Activated CD4-positive, alpha-beta memory T cell treated with anti-CD3 and anti-CD28 coated beads, Interleukin-2, amount 10 ng/mL, durations not matched to agents 7 days and 5 days (primary cell): ENCODE data around the gene GARNL3. TPM values are rescaled to one million over a fixed set of nuclear protein-coding genes. Genes with fewer than 3 reads are reported as not detected.

Experiments
- CTCF ChIA-PET: fragments of 350-600 bp; sonication (Branson Sonifier 250); formaldehyde crosslinking; loops from one replicate; lab custom pipeline; 2021; ENCODE audit warnings: antibody characterized with exemption, inconsistent platforms; lab: Charles Lee
- POLR2A ChIA-PET: fragments of 350-600 bp; sonication (Branson Sonifier 250); formaldehyde crosslinking; loops from one replicate; lab custom pipeline; 2021; ENCODE audit warnings: antibody characterized with exemption; lab: Charles Lee
- DNase-seq: peaks from one replicate; pipeline ENCODE4 v3.0.0-alpha.2; 2020
- H3K27ac Mint-ChIP-seq: one replicate; pipeline ENCODE4 v1.8.0; 2021; ENCODE audit warnings: mild to moderate bottlenecking, mixed read lengths
- H3K27me3 Mint-ChIP-seq: one replicate; pipeline ENCODE4 v1.8.0; 2021; ENCODE audit warnings: mixed read lengths
- H3K36me3 Mint-ChIP-seq: one replicate; pipeline ENCODE4 v1.8.0; 2021; ENCODE audit warnings: low read depth, mixed read lengths
- H3K4me1 Mint-ChIP-seq: one replicate; pipeline ENCODE4 v1.8.0; 2021; ENCODE audit warnings: mixed read lengths
- H3K4me3 Mint-ChIP-seq: one replicate; pipeline ENCODE4 v1.8.0; 2021; ENCODE audit warnings: mild to moderate bottlenecking, mixed read lengths
- H3K9me3 Mint-ChIP-seq: one replicate; pipeline ENCODE4 v1.8.0; 2021; ENCODE audit warnings: mixed read lengths
- total RNA-seq, 2 experiments: library from RNA; stranded (reverse); gene quantifications; one replicate each; pipeline ENCODE4 v1.2.3, GENCODE V29; 2021

The GARNL3 gene
- total RNA-seq, 2 experiments from 2014 or later = 0.86 to 0.95 TPM

- POLR2A ChIA-PET = no interaction called here
- DNase-seq = no peak
- no peaks in the 10 kb centered on the region for H3K36me3 Mint-ChIP-seq
- H3K4me3 Mint-ChIP-seq = no peak overlapping the region
- H3K4me1 Mint-ChIP-seq = no peaks in the 10 kb centered on the region
- no peaks in the 10 kb centered on the region for H3K9me3 Mint-ChIP-seq
- peaks cover 7% of the 10 kb centered on the region for H3K27me3 Mint-ChIP-seq
- no peak overlapping the region for H3K27ac Mint-ChIP-seq
- CTCF ChIA-PET = no interaction called here
Observed at GRCh38 chr9:127269449-127269848, 4.9 kb downstream of the GARNL3 start.

- ChIA-PET CTCF (interaction anchor here (0.7 kb wide), 1 partner anchor 441 kb away, joined by 3 read pairs; no protein-coding TSS in a partner anchor), POLR2A (no interaction called here)
- H3K27me3 Mint-ChIP-seq = peaks cover 14% of the 10 kb centered on the region
- no peak overlapping the region for H3K27ac Mint-ChIP-seq
- H3K9me3 Mint-ChIP-seq = no peaks in the 10 kb centered on the region
- no peak for DNase-seq
- H3K36me3 Mint-ChIP-seq = no peaks in the 10 kb centered on the region
- H3K4me1 Mint-ChIP-seq = no peaks in the 10 kb centered on the region
- H3K4me3 Mint-ChIP-seq = no peak overlapping the region
Observed at GRCh38 chr9:127273326-127273725, 8.8 kb downstream of the GARNL3 start.

- Mint-ChIP-seq H3K9me3 (no peaks in the 10 kb centered on the region), H3K36me3 (no peaks in the 10 kb centered on the region), H3K27me3 (peaks cover 15% of the 10 kb centered on the region), H3K27ac (no peak overlapping the region), H3K4me1 (no peaks in the 10 kb centered on the region), H3K4me3 (no peak overlapping the region)
- ChIA-PET POLR2A (no interaction called here), CTCF (no interaction called here)
- no peak for DNase-seq
Observed at GRCh38 chr9:127277099-127277498, 12.5 kb downstream of the GARNL3 start.

GRCh38 chr9:127277770-127278169 lies 13.2 kb downstream of the GARNL3 start:
- Mint-ChIP-seq H3K27ac (no peak overlapping the region), H3K4me3 (no peak overlapping the region), H3K9me3 (no peaks in the 10 kb centered on the region), H3K27me3 (peaks cover 15% of the 10 kb centered on the region), H3K4me1 (no peaks in the 10 kb centered on the region), H3K36me3 (no peaks in the 10 kb centered on the region)
- ChIA-PET POLR2A (no interaction called here), CTCF (no interaction called here)
- DNase-seq = no peak

GRCh38 chr9:127278372-127278771 lies 13.8 kb downstream of the GARNL3 start:
- H3K4me1 Mint-ChIP-seq = no peaks in the 10 kb centered on the region
- H3K27ac Mint-ChIP-seq = no peak overlapping the region
- peaks cover 15% of the 10 kb centered on the region for H3K27me3 Mint-ChIP-seq
- H3K9me3 Mint-ChIP-seq = no peaks in the 10 kb centered on the region
- H3K4me3 Mint-ChIP-seq = no peak overlapping the region
- POLR2A ChIA-PET = no interaction called here
- CTCF ChIA-PET = no interaction called here
- no peaks in the 10 kb centered on the region for H3K36me3 Mint-ChIP-seq
- DNase-seq = no peak

- Mint-ChIP-seq H3K9me3 (no peaks in the 10 kb centered on the region), H3K4me3 (no peak overlapping the region), H3K4me1 (no peaks in the 10 kb centered on the region), H3K27ac (no peak overlapping the region), H3K27me3 (peaks cover 17% of the 10 kb centered on the region), H3K36me3 (no peaks in the 10 kb centered on the region)
- POLR2A ChIA-PET = no interaction called here
- CTCF ChIA-PET = interaction anchor here (0.8 to 1.0 kb wide), 3 partner anchors 117 to 189 kb away, joined by 3 to 5 read pairs (median 3); partner anchors contain the start of gene SLC2A8
- no peak for DNase-seq
Observed at GRCh38 chr9:127279717-127280285, 15.2 kb downstream of the GARNL3 start.

GRCh38 chr9:127280880-127281660 lies 16.5 kb downstream of the GARNL3 start:
- DNase-seq = no peak
- ChIA-PET POLR2A (no interaction called here), CTCF (no interaction called here)
- Mint-ChIP-seq H3K9me3 (no peaks in the 10 kb centered on the region), H3K27me3 (peaks cover 16% of the 10 kb centered on the region), H3K36me3 (no peaks in the 10 kb centered on the region), H3K27ac (no peak overlapping the region), H3K4me3 (no peak overlapping the region), H3K4me1 (no peaks in the 10 kb centered on the region)

- no peaks in the 10 kb centered on the region for H3K9me3 Mint-ChIP-seq
- no peak overlapping the region for H3K27ac Mint-ChIP-seq
- H3K4me3 Mint-ChIP-seq = no peak overlapping the region
- no peaks in the 10 kb centered on the region for H3K36me3 Mint-ChIP-seq
- ChIA-PET POLR2A (no interaction called here), CTCF (no interaction called here)
- H3K27me3 Mint-ChIP-seq = peaks cover 15% of the 10 kb centered on the region
- DNase-seq = no peak
- H3K4me1 Mint-ChIP-seq = no peaks in the 10 kb centered on the region
Observed at GRCh38 chr9:127281891-127282290, 17.3 kb downstream of the GARNL3 start.

DNA sequence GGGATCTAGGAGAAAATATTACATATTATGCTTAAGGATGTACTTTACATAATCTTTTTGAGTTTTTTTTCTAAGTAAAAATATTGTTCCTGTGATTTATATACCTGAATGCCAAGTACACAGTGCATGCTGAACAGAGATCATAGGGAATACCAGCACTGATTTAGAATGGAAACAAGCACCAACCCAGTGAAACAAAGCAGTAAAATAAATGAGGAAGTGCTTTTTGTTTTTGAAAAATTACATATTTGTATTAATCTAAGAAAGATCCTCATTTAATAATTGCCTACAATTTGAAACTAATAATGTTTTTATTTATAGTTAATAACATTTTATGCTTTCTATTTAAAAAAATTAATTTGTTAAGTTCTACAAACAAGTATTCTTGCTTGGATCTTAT lies 18.0 kb downstream of the GARNL3 start:
- H3K9me3 Mint-ChIP-seq = no peaks in the 10 kb centered on the region
- ChIA-PET POLR2A (no interaction called here), CTCF (no interaction called here)
- H3K36me3 Mint-ChIP-seq = no peaks in the 10 kb centered on the region
- no peaks in the 10 kb centered on the region for H3K4me1 Mint-ChIP-seq
- no peak overlapping the region for H3K4me3 Mint-ChIP-seq
- DNase-seq = no peak
- peaks cover 15% of the 10 kb centered on the region for H3K27me3 Mint-ChIP-seq
- H3K27ac Mint-ChIP-seq = no peak overlapping the region

DNA sequence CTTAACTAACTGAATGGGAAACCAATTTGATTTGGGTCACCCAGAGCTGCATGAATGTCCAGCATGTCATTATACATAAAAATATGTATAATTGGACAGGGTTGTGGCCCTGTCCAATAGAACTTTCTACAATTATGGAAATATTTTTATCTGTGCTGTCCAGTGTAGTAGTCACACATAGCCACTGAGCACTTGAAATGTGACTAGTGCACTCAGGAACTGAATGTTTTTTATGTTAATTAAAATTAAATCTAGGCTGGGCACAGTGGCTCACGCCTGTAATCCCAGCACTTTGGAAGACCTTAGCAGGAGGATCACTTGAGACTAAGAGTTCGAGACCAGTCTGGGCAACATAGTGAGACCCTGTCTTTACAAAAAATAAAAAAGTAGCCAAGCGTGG lies 18.6 kb downstream of the GARNL3 start:
- Mint-ChIP-seq H3K36me3 (no peaks in the 10 kb centered on the region), H3K4me1 (no peaks in the 10 kb centered on the region), H3K27me3 (peaks cover 20% of the 10 kb centered on the region), H3K4me3 (no peak overlapping the region), H3K27ac (no peak overlapping the region), H3K9me3 (no peaks in the 10 kb centered on the region)
- no peak for DNase-seq
- CTCF ChIA-PET = no interaction called here
- POLR2A ChIA-PET = interaction anchor here (0.7 kb wide), 1 partner anchor 167 kb away, joined by 3 read pairs; the partner anchor contains the start of gene RPL12

DNA sequence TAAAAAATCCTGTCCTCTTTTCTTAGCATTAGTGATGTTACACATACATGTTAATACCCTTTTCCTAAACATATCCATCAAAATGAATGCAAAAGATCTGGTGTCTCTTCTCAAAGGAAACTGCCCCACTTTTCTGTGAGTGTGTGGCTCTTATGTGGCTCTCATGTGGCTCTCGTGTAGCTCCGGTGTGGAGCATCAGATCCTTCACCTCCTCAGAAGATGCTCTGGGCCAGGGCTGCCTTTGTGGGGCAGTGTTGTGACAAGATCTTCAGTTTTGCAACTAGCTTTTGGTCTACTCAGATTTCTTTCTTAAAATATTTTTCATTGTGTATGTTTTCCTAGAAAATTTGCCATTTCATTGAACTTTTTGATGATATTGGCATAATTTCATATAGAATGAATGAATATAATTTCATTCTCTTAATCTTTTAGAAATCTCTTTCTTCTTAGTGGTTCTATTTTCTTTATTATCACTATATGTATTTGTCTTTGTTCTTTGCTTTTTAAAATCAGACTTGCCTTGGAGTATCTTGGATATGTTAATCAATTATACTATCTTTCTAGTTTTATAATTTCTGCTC lies 19.4 kb downstream of the GARNL3 start:
- no peak overlapping the region for H3K4me3 Mint-ChIP-seq
- H3K27ac Mint-ChIP-seq = no peak overlapping the region
- CTCF ChIA-PET = interaction anchor here (0.7 to 0.8 kb wide), 2 partner anchors 113 to 171 kb away, joined by 3 read pairs; partner anchors contain the start of gene SLC2A8
- DNase-seq = peak; percentile 37
- POLR2A ChIA-PET = interaction anchor here (0.7 kb wide), 1 partner anchor 166 kb away, joined by 3 read pairs; the partner anchor contains the start of gene RPL12
- H3K4me1 Mint-ChIP-seq = no peaks in the 10 kb centered on the region
- no peaks in the 10 kb centered on the region for H3K36me3 Mint-ChIP-seq
- no peaks in the 10 kb centered on the region for H3K9me3 Mint-ChIP-seq
- H3K27me3 Mint-ChIP-seq = peaks cover 23% of the 10 kb centered on the region

DNA sequence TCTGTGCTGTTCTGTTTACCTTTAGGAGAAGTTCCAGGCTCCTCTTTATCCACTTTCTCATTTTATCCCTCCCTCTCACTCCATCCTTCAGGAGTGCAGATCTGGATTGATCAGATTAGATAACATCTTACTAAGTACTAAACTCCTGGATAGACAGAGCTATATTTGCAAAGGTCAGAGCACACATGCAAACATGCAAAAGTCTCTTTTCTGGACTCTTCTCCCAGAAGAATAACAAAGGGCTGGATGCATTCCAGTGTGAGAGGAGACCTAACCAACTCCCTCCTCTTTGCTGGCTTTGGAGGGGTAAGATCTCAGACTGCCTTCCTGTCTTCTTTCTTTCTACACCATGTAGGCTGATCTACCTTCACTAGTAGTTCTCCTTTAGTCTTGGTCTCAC lies 21.4 kb downstream of the GARNL3 start:
- ChIA-PET CTCF (no interaction called here), POLR2A (no interaction called here)
- Mint-ChIP-seq H3K27me3 (peaks cover 23% of the 10 kb centered on the region), H3K4me3 (no peak overlapping the region), H3K36me3 (no peaks in the 10 kb centered on the region), H3K9me3 (no peaks in the 10 kb centered on the region), H3K27ac (no peak overlapping the region), H3K4me1 (no peaks in the 10 kb centered on the region)
- DNase-seq = no peak

DNA sequence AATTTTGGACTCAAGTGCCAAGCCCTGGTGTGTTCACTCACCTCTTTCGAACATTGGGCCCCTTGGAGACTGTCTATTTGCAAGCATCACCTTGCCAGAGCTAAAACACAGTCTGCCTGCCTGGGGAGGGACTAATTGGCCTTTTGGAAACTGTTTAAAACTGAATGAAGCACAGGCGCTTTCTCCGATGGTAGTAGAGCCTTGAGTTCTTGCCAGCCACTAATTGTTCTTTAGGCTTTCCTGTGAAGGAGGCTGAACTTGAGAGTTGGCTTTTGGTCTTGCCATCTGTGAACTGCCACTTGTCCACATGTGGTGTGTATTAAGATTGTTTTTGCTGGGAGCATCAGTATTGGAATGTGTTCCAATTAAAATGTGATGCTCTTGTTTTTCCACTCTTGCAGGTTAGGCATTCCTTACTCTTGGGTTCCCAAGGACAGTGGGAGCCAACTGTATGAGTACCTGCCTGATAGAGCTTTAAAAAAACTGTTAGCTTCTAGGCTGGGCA lies 26.0 kb downstream of the GARNL3 start:
- peaks cover 13% of the 10 kb centered on the region for H3K4me1 Mint-ChIP-seq
- no peaks in the 10 kb centered on the region for H3K36me3 Mint-ChIP-seq
- H3K4me3 Mint-ChIP-seq = no peak overlapping the region
- CTCF ChIA-PET = no interaction called here
- POLR2A ChIA-PET = interaction anchor here (1.9 kb wide), 1 partner anchor 161 kb away, joined by 7 read pairs; the partner anchor contains the start of genes LRSAM1 and RPL12
- H3K27ac Mint-ChIP-seq = no peak overlapping the region
- H3K9me3 Mint-ChIP-seq = no peaks in the 10 kb centered on the region
- H3K27me3 Mint-ChIP-seq = peaks cover 22% of the 10 kb centered on the region
- DNase-seq = no peak
